HG03432 (cell line): ENCODE measurements around the gene FGF9.

Source experiments
- ATAC-seq: cut with Tn5 transposase; IDR thresholded peaks from one replicate; pipeline ENCODE4 v1.9.1; 2021; ENCODE audit warnings: mild to moderate bottlenecking, moderate library complexity; ENCODE audit not compliant: unreplicated experiment

FGF9 gene

GRCh38 chr13:21673789-21674489 is 3.1 kb downstream of the FGF9 start:
- ATAC-seq, result peak; percentile 42

GRCh38 chr13:21674490-21675009 is 3.7 kb downstream of the FGF9 start:
- ATAC-seq, result no peak

GRCh38 chr13:21675095-21675991 is 4.5 kb downstream of the FGF9 start:
- ATAC-seq, result no peak

- ATAC-seq, result no peak
Observed at GRCh38 chr13:21676611-21677021, 5.7 kb downstream of the FGF9 start.

- ATAC-seq, result no peak
Observed at GRCh38 chr13:21677075-21677623, 6.3 kb downstream of the FGF9 start.

GRCh38 chr13:21683034-21683733 is 12.3 kb downstream of the FGF9 start:
- ATAC-seq, result no peak

- ATAC-seq, result no peak
Observed at GRCh38 chr13:21684576-21684975, 13.7 kb downstream of the FGF9 start.

- no peak for ATAC-seq
Observed at GRCh38 chr13:21685485-21686064, 14.7 kb downstream of the FGF9 start.

- ATAC-seq, result peak; percentile 98
Observed at GRCh38 chr13:21686751-21687391, 16.0 kb downstream of the FGF9 start.

GRCh38 chr13:21688056-21688455 is 17.2 kb downstream of the FGF9 start:
- ATAC-seq, result no peak

GRCh38 chr13:21689097-21689496 is 18.2 kb downstream of the FGF9 start:
- ATAC-seq, result no peak

GRCh38 chr13:21690955-21691354 is 20.1 kb downstream of the FGF9 start:
- no peak for ATAC-seq

- no peak for ATAC-seq
Observed at GRCh38 chr13:21691500-21691899, 20.6 kb downstream of the FGF9 start.

GRCh38 chr13:21691928-21692327 is 21.1 kb downstream of the FGF9 start:
- no peak for ATAC-seq

GRCh38 chr13:21694831-21695230 is 24.0 kb downstream of the FGF9 start:
- no peak for ATAC-seq

- ATAC-seq, result no peak
Observed at GRCh38 chr13:21695546-21695945, 24.7 kb downstream of the FGF9 start.

GRCh38 chr13:21696865-21697448 is 26.1 kb downstream of the FGF9 start:
- no peak for ATAC-seq

GRCh38 chr13:21698817-21699679 is 28.2 kb downstream of the FGF9 start:
- ATAC-seq, result no peak

GRCh38 chr13:21701460-21701859 is 30.6 kb downstream of the FGF9 start:
- ATAC-seq, result no peak
